ENCODE measurements around the gene SMIM5.

Gene SMIM5

GRCh38 chr17:75604034-75604695 is 29.1 kb upstream of the SMIM5 start:
- DNase-seq, result no peak

GRCh38 chr17:75605790-75606189 is 27.4 kb upstream of the SMIM5 start:
- DNase-seq, result no peak

GRCh38 chr17:75607086-75607485 is 26.1 kb upstream of the SMIM5 start:
- no peak for DNase-seq

GRCh38 chr17:75610103-75610984 is 22.9 kb upstream of the SMIM5 start:
- DNase-seq, result no peak

GRCh38 chr17:75611851-75612429 is 21.3 kb upstream of the SMIM5 start:
- no peak for DNase-seq

- DNase-seq, result no peak
Measured at GRCh38 chr17:75612906-75613626, 20.2 kb upstream of the SMIM5 start.

GRCh38 chr17:75614006-75614405 is 19.2 kb upstream of the SMIM5 start:
- no peak for DNase-seq

- DNase-seq, result no peak
Measured at GRCh38 chr17:75614556-75615270, 18.5 kb upstream of the SMIM5 start.

GRCh38 chr17:75615301-75615700 is 17.9 kb upstream of the SMIM5 start:
- no peak for DNase-seq

GRCh38 chr17:75616521-75617122 is 16.6 kb upstream of the SMIM5 start:
- no peak for DNase-seq

GRCh38 chr17:75617218-75617617 is 16.0 kb upstream of the SMIM5 start:
- no peak for DNase-seq

GRCh38 chr17:75617675-75618074 is 15.6 kb upstream of the SMIM5 start:
- no peak for DNase-seq

- DNase-seq, result peak; percentile 26 to 44
Measured at GRCh38 chr17:75619506-75620431, 13.5 kb upstream of the SMIM5 start.

- no peak for DNase-seq
Measured at GRCh38 chr17:75621489-75621888, 11.7 kb upstream of the SMIM5 start.

GRCh38 chr17:75622076-75622475 is 11.2 kb upstream of the SMIM5 start:
- DNase-seq, result no peak

- DNase-seq, result no peak
Measured at GRCh38 chr17:75622771-75623273, 10.4 kb upstream of the SMIM5 start.

- no peak for DNase-seq
Measured at GRCh38 chr17:75623386-75623785, 9.8 kb upstream of the SMIM5 start.

- DNase-seq, result no peak
Measured at GRCh38 chr17:75624021-75624420, 9.2 kb upstream of the SMIM5 start.

GRCh38 chr17:75624714-75625345 is 8.4 kb upstream of the SMIM5 start:
- DNase-seq, result no peak

- peak; percentile 23 to 31 for DNase-seq
Measured at GRCh38 chr17:75625813-75626486, 7.3 kb upstream of the SMIM5 start.

Measured in stimulated activated CD4-positive, alpha-beta T cell treated with anti-CD3 and anti-CD28 coated beads, Interleukin-2, amount 100 ng/mL, for 24 hours (primary cell).